ENCODE results near the gene PDCD5. TPM values are rescaled to one million over a fixed set of nuclear protein-coding genes. Genes with fewer than 3 reads are reported as not detected.

Gene PDCD5
- total and polyA plus RNA-seq, 8 donors, result 4.6 to 182 (median 90.7) TPM

GRCh38 chr19:32631381-32631780, 50.4 kb downstream of the PDCD5 start:
- 93 to 95% (median 94%) methylated on average over 9 to 15 of the region's 15 CpGs for WGBS, 5 donors
- TF ChIP-seq POLR2A (IDR thresholded peaks at IDR 0.05) (no peak), EP300 (IDR thresholded peaks at IDR 0.05) (no peak), POLR2AphosphoS5 (IDR thresholded peaks at IDR 0.05) (no peak), CTCF (IDR thresholded peaks at IDR 0.05) (no peak)
- no peak overlapping the region for H3K27ac ChIP-seq
- peaks cover 36 to 96% (median 90%) of the 10 kb centered on the region in 4 donors for H3K36me3 ChIP-seq
- DNase-seq, result peak in 1 of 2 donors; percentile 11
- H3K4me1 ChIP-seq, result no peaks in the 10 kb centered on the region
- no peaks in the 10 kb centered on the region for H3K27me3 ChIP-seq
- intact Hi-C loops (cut with DNase I; ENCODE audit: low total_unique reads), result no loop called here
- H3K4me3 ChIP-seq, result no peak overlapping the region
- H3K9me3 ChIP-seq, result no peaks in the 10 kb centered on the region

Small RNA genes lying within 50 kb of the gene (small RNA-seq; reads per million reads assigned to genes)
- 0 to 0.15 (median 0.07) reads per million in 4 donors for gene SNORA68B

Other genes starting within 250 kb of the PDCD5 start
- gene ZNF507, start 235.6 kb upstream of the PDCD5 start, total RNA-seq, result 10 to 100 TPM; 14.0 to 76.5 (median 42.2) TPM
- 1 to 10 TPM; 2.8 to 5.0 (median 3.2) TPM for gene ZNF507, start 235.6 kb upstream of the PDCD5 start, polyA plus RNA-seq
- 10 to 100 TPM; 10.7 to 79.4 (median 41.3) TPM for gene DPY19L3, start 175.4 kb upstream of the PDCD5 start, total RNA-seq
- gene DPY19L3, start 175.4 kb upstream of the PDCD5 start, polyA plus RNA-seq, result 1 to 10 TPM; 2.1 to 4.2 (median 3.2) TPM
- 10 to 100 TPM; 19.8 to 61.7 (median 33.3) TPM for gene ANKRD27, start 94.0 kb downstream of the PDCD5 start, total RNA-seq
- gene ANKRD27, start 94.0 kb downstream of the PDCD5 start, polyA plus RNA-seq, result 10 to 100 TPM in 2 of 3 donors, 1 to 10 TPM in 1; 8.8 to 14.1 (median 10.5) TPM
- gene RGS9BP, start 94.7 kb downstream of the PDCD5 start, total RNA-seq, result 1 to 10 TPM in 1 of 5 donors, under 1 TPM in 1, not detected in 3; 0.73 to 1.2 TPM
- under 1 TPM; 0.15 to 0.19 (median 0.18) TPM for gene RGS9BP, start 94.7 kb downstream of the PDCD5 start, polyA plus RNA-seq
- 10 to 100 TPM in 2 of 5 donors, 1 to 10 TPM in 2, not detected in 1; 2.0 to 19.2 (median 9.3) TPM for gene NUDT19, start 110.6 kb downstream of the PDCD5 start, total RNA-seq
- 1 to 10 TPM; 6.9 to 8.8 (median 7.8) TPM for gene NUDT19, start 110.6 kb downstream of the PDCD5 start, polyA plus RNA-seq
- under 1 TPM in 1 of 5 donors, not detected in 4; 0.73 TPM for gene TDRD12, start 138.6 kb downstream of the PDCD5 start, total RNA-seq
- under 1 TPM in 1 of 3 donors, not detected in 2; 0.03 TPM for gene TDRD12, start 138.6 kb downstream of the PDCD5 start, polyA plus RNA-seq